HepG2 (cell line): Measurements from ENCODE around the gene TCEA3.

Experiments used
- ASH2L ChIP-seq: fragments of 300-600, 200-600 bp; sonication (generic); IDR thresholded peaks from 2 replicates; pipeline ENCODE4 v1.7.0; 2017; ENCODE audit warnings: low read depth, mild to moderate bottlenecking, moderate library complexity, mixed read lengths, low read length; ENCODE audit not compliant: insufficient read length
- EP300 ChIP-seq, 3 experiments: sonication (generic) in 1 of 3; formaldehyde crosslinking in 1 of 3; IDR thresholded peaks; 2 replicates each; pipeline versions ENCODE4 v1.5.1 to v1.6.1; 2011 to 2020; ENCODE audit warnings: low read depth in 2 of 3, low read length in 2 of 3, borderline replicate concordance in 1 of 3, improper control_type of control experiment in 1 of 3, mild to moderate bottlenecking in 1 of 3, missing genetic modification reagents in 1 of 3, moderate library complexity in 1 of 3
- FOXK2 ChIP-seq: fragments of 450-650 bp; IDR thresholded peaks from 2 replicates; pipeline ENCODE4 v1.6.1; 2016
- HCFC1 ChIP-seq: fragments of 150-350 bp; IDR thresholded peaks from 2 replicates; pipeline ENCODE4 v1.6.1; 2014; ENCODE audit warnings: low read depth, low read length
- IKZF1 ChIP-seq: fragments of 450-650 bp; IDR thresholded peaks from 2 replicates; pipeline ENCODE4 v1.7.1; 2016
- POLR2AphosphoS5 ChIP-seq: IDR thresholded peaks from 2 replicates; pipeline ENCODE4 v1.6.1; 2012; ENCODE audit warnings: low read depth, low read length
- ZFP41 ChIP-seq: sonication (generic); formaldehyde crosslinking; IDR thresholded peaks from 2 replicates; pipeline ENCODE4 v1.4.0; 2020; ENCODE audit warnings: mild to moderate bottlenecking, missing genetic modification reagents, borderline replicate concordance
- TF ChIP-seq, protein P1 (sequence below): sonication (generic); formaldehyde crosslinking; IDR thresholded peaks from 2 replicates; pipeline ENCODE4 v1.8.1; 2023; ENCODE audit warnings: mild to moderate bottlenecking, missing genetic modification reagents
- TF ChIP-seq, protein P2 (sequence below): sonication (generic); formaldehyde crosslinking; IDR thresholded peaks from 2 replicates; pipeline ENCODE4 v1.5.0; 2020; ENCODE audit warnings: mild to moderate bottlenecking, missing genetic modification reagents, moderate library complexity
- TF ChIP-seq, protein P3 (sequence below): IDR thresholded peaks from 2 replicates; pipeline ENCODE4 v1.6.1; 2016; ENCODE audit warnings: low read depth
- TF ChIP-seq, protein P4 (sequence below): sonication (generic); formaldehyde crosslinking; IDR thresholded peaks from 2 replicates; pipeline ENCODE4 v1.4.0; 2020; ENCODE audit warnings: missing genetic modification reagents
- TF ChIP-seq, protein P5 (sequence below): sonication (generic); formaldehyde crosslinking; IDR thresholded peaks from 2 replicates; pipeline ENCODE4 v1.4.0; 2020; ENCODE audit warnings: missing genetic modification reagents
- TF ChIP-seq, protein P6 (sequence below): sonication (generic); formaldehyde crosslinking; IDR thresholded peaks from 2 replicates; pipeline ENCODE4 v1.9.0; 2021; ENCODE audit warnings: missing genetic modification reagents, borderline replicate concordance

DNA sequence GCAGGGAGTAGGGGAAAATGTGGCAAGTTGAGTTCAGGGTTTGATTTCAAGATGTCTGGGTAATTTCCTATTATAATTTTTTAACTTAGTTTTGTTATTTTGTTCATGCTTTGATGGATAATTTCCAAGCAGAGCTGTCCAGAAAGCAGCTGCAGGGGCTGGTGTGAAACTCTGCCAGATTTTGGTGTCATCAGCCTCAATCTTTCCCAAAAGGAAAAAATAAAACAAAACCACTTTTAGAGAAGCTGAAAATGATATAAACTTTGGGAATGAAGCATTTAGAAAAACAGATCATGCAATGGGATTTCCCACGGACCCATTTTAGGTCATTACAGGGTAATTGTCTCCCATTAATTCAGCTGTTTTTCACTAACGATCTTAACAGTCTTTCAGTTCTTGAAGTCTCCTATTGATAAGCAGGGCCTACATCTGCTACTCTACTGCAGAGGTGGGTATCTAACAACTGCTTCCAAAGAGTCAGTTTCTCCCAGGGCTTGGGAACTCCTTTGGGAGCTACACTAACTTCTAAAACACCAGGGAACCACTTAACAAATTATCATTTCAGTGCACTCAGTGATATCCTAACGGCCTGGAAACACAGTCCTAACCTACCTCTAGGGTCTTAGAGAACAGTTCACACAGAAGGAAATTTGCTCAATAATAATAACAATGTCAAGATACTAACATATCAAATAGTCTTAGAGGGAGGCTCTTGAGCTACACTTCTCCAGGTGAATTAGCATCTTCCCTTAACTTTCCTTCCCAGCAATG lies 67.2 kb downstream of the TCEA3 start:
- TF ChIP-seq, protein P1, sequence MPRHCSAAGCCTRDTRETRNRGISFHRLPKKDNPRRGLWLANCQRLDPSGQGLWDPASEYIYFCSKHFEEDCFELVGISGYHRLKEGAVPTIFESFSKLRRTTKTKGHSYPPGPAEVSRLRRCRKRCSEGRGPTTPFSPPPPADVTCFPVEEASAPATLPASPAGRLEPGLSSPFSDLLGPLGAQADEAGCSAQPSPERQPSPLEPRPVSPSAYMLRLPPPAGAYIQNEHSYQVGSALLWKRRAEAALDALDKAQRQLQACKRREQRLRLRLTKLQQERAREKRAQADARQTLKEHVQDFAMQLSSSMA, result no peak
- TF ChIP-seq, protein P2, sequence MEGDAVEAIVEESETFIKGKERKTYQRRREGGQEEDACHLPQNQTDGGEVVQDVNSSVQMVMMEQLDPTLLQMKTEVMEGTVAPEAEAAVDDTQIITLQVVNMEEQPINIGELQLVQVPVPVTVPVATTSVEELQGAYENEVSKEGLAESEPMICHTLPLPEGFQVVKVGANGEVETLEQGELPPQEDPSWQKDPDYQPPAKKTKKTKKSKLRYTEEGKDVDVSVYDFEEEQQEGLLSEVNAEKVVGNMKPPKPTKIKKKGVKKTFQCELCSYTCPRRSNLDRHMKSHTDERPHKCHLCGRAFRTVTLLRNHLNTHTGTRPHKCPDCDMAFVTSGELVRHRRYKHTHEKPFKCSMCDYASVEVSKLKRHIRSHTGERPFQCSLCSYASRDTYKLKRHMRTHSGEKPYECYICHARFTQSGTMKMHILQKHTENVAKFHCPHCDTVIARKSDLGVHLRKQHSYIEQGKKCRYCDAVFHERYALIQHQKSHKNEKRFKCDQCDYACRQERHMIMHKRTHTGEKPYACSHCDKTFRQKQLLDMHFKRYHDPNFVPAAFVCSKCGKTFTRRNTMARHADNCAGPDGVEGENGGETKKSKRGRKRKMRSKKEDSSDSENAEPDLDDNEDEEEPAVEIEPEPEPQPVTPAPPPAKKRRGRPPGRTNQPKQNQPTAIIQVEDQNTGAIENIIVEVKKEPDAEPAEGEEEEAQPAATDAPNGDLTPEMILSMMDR, result no peak
- TF ChIP-seq HCFC1, result no peak
- no peak for TF ChIP-seq ZFP41 (CRISPR knock-in tag)
- TF ChIP-seq, protein P3, sequence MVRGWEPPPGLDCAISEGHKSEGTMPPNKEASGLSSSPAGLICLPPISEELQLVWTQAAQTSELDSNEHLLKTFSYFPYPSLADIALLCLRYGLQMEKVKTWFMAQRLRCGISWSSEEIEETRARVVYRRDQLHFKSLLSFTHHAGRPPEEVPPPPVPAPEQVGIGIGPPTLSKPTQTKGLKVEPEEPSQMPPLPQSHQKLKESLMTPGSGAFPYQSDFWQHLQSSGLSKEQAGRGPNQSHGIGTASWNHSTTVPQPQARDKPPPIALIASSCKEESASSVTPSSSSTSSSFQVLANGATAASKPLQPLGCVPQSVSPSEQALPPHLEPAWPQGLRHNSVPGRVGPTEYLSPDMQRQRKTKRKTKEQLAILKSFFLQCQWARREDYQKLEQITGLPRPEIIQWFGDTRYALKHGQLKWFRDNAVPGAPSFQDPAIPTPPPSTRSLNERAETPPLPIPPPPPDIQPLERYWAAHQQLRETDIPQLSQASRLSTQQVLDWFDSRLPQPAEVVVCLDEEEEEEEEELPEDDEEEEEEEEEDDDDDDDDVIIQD, result no peak
- TF ChIP-seq, protein P4, sequence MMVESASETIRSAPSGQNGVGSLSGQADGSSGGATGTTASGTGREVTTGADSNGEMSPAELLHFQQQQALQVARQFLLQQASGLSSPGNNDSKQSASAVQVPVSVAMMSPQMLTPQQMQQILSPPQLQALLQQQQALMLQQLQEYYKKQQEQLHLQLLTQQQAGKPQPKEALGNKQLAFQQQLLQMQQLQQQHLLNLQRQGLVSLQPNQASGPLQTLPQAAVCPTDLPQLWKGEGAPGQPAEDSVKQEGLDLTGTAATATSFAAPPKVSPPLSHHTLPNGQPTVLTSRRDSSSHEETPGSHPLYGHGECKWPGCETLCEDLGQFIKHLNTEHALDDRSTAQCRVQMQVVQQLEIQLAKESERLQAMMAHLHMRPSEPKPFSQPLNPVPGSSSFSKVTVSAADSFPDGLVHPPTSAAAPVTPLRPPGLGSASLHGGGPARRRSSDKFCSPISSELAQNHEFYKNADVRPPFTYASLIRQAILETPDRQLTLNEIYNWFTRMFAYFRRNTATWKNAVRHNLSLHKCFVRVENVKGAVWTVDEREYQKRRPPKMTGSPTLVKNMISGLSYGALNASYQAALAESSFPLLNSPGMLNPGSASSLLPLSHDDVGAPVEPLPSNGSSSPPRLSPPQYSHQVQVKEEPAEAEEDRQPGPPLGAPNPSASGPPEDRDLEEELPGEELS (CRISPR knock-in tag), result no peak
- TF ChIP-seq, protein P5, sequence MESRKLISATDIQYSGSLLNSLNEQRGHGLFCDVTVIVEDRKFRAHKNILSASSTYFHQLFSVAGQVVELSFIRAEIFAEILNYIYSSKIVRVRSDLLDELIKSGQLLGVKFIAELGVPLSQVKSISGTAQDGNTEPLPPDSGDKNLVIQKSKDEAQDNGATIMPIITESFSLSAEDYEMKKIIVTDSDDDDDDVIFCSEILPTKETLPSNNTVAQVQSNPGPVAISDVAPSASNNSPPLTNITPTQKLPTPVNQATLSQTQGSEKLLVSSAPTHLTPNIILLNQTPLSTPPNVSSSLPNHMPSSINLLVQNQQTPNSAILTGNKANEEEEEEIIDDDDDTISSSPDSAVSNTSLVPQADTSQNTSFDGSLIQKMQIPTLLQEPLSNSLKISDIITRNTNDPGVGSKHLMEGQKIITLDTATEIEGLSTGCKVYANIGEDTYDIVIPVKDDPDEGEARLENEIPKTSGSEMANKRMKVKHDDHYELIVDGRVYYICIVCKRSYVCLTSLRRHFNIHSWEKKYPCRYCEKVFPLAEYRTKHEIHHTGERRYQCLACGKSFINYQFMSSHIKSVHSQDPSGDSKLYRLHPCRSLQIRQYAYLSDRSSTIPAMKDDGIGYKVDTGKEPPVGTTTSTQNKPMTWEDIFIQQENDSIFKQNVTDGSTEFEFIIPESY (CRISPR knock-in tag), result no peak
- TF ChIP-seq FOXK2, result no peak
- no peak for TF ChIP-seq EP300 (IDR thresholded peaks at IDR 0.05; ENCODE audit: low read depth in 2 of 2, low read length in 2 of 2)
- no peak for TF ChIP-seq EP300 (CRISPR knock-in tag; IDR thresholded peaks at IDR 0.05; ENCODE audit: borderline replicate concordance)
- TF ChIP-seq POLR2AphosphoS5, result no peak
- TF ChIP-seq, protein P6, sequence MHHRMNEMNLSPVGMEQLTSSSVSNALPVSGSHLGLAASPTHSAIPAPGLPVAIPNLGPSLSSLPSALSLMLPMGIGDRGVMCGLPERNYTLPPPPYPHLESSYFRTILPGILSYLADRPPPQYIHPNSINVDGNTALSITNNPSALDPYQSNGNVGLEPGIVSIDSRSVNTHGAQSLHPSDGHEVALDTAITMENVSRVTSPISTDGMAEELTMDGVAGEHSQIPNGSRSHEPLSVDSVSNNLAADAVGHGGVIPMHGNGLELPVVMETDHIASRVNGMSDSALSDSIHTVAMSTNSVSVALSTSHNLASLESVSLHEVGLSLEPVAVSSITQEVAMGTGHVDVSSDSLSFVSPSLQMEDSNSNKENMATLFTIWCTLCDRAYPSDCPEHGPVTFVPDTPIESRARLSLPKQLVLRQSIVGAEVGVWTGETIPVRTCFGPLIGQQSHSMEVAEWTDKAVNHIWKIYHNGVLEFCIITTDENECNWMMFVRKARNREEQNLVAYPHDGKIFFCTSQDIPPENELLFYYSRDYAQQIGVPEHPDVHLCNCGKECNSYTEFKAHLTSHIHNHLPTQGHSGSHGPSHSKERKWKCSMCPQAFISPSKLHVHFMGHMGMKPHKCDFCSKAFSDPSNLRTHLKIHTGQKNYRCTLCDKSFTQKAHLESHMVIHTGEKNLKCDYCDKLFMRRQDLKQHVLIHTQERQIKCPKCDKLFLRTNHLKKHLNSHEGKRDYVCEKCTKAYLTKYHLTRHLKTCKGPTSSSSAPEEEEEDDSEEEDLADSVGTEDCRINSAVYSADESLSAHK, result no peak
- TF ChIP-seq ASH2L, result no peak
- no peak for TF ChIP-seq IKZF1
